NCI-H2107 treated with DMSO at 0.1 percent for 48 hours (cell line): ENCODE measurements around the gene PRG3.
"Not testable (repeated sequence)": the region's sequence is repeated elsewhere in the genome, so short reads cannot be mapped to it uniquely, and the experiment has no call there.

Experiments used
- DNase-seq: peaks from one replicate; lab custom pipeline; 2025; ENCODE audit not compliant: unreplicated experiment; lab: John Stamatoyannopoulos, UW

The PRG3 gene

DNA sequence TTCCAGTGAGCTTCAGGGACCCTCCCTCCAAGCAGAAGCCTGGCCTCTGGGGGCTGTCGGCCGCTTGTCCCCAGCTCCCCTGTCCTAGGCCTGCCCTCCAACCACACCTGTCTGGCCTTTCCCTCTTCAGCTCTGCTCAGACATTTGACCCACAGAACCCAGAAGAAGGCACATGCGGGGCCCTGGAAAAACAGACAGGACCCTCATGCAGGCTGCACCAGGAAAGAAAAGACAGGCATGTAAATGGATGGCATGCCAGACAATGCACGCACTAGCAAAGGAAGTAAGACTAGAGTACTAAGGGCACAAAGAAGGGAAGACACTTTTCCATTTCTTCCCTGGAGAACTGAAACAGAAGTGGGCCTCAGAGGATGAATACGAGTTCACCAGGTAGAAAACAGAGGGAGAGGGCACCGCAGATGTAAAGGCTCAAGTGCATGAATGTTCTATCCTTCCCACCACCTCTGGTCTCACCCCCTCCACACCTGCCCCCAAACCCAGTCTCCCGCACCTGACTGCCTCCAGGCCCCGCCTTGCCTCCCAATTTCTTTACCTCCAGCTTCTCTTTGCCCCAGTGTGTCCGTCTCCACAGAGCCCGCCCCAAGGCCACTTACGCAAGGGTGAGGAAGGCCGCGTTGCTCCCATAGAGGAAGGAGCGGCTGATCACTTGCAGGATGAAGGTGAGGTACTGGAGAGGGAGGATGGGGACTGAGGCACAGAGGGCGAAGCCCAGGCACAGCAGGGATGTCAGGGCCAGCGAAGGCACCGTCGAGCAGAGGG lies 28.6 kb upstream of the PRG3 start:
- no peak for DNase-seq

DNA sequence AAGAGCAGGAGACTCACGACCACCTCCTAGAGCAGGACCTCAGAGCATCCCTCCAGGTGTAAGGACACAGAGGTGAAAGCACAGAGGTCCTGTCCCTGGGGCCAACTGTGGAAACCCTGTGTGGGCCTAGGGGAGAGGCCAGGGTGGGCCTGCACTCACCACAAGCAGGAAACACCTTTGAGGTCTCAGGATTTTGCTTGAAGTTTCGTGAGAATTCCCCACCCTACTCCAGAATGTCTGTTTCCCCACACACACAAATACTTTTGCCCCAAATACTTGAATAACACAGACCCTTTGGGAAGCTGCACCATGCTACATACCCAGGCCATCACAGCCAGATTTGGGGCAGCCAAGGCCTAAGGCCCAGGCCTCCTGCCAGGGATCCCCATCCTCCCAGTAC lies 27.8 kb upstream of the PRG3 start:
- DNase-seq, result no peak

DNA sequence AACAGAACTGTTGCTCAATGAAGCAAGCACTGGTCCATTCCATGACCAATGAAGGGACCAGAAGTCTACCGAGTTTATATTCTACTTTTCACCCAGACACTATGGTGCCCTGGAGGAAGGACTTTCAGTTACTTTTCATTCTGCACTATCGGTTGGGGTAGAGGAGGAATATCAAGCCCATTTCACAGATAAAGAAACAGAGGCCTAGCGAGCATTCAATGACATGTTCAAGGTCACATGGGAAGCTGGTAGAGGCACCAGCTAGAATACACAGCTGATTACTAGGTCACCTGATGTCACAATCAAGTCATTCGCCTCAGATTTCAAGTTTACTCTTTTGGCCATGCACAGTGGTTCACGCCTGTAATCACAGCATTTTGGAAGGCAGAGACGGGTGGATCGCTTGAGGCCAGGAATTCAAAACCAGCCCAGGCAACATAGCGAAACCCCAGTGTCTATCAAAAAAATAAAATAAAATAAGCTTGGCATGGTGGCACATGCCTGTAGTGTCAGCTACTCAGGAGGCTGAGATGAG lies 27.1 kb upstream of the PRG3 start:
- no peak for DNase-seq

DNA sequence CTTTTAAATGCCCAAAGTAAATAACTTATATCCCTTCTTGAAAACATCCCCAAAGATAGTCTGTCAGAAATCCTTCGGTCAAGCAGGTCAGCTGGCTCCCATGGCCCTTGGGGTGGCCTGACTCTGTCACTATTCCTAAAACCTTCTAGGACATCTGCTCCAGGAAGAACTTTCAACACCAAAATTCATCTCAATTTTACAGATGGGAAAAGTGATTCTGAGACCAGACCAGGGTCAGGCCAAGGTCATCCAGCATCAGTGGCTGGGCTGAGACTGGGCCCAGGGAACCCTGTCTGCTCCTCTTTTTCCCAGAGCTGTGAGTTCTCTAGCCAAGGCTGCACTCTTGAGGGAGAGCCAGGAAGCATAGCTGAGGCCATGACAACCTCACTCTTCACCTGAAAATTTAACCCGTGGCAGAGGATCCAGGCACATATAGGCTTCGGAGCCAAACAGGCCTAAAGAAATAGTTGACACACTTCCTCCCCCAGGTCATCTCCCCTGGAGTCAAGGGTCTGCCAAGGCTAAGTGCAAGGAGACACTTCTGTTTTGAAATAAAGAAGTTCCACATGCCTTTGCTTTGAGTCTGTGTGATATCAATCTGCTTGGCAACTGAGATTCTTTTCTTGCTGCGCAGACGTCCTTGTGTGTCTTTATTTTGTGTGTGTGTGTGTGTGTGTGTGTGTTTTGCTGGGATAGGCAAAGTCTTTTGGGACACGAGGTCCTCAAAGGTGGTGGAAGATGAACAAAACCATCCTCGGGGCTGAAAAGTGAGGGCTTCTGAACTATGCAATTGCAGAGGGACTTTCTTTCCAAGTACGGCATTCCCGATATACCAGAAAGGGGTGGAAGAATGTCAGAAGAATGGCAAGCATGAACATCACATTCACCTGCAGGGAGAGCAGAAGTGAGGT lies 26.3 kb upstream of the PRG3 start:
- no peak for DNase-seq

DNA sequence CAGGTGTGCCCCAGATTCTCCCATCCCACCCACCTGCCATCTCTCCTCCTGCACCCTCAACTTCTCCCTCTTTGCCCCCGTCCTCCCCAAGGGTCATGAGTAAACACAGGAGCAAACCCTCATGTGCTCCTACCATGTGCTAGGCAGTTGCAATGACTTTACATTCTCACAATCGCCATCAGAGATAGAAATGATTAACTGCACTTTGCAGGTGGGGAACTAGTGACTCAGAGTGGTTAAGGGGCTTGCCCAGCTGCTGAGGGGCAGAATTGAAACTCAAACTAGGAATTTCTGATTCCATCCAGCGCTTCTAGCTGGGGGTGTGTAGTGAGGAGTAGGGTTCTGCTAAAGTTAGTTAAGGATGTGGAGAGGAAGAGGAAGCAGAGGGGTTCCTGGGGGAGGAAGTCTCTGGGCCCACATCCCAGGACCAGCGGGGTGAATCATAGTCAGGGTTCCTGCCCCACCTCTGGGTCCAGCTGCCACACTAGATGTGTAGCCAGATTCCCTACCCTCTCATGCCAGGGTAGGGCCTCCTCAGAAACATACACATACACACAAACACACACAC lies 25.5 kb upstream of the PRG3 start:
- no peak for DNase-seq

DNA sequence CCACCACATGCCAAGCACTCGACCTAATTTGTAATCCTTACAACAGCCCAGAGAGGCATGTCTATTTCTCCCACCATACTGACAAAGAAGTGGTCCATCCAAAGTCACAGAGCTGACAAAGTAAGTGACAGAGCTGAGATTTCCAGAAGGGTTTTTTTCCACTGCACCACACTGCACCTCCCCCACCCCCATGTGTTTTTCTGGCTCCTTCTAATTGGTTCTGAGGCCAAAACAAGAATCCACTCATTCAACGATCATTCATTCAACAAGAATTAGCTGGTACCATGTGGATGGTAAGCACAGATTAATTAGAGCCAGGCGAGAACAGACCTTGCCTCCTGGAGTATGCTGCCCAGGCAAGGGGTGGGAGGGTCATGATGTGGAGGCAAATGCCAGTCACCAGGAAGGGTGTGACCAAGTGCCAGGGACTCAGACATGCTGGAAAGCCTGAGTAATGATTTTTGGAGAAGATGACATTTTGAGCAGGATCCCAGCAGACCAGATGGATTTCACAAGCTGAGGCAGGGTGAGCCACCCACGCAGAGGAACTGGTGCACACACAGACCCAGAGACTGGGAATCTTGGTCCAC lies 24.4 kb upstream of the PRG3 start:
- DNase-seq, result no peak

DNA sequence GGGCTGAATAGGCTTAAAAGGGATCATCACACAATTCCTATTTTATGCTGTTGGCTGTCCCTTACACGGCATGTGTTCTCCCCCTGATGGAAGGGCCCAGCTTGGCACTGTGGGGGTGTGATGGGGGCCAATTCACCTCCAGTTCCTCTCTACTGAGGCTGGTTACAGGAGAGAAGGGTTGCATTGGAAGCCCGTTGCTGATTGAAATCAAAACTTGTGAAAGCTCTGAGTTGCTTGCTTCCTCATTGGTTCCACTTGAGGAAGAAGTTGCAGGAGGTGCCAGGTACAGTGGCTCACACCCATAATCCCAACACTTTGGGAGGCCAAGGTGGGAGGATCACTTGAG lies 22.8 kb upstream of the PRG3 start:
- DNase-seq, result no peak

DNA sequence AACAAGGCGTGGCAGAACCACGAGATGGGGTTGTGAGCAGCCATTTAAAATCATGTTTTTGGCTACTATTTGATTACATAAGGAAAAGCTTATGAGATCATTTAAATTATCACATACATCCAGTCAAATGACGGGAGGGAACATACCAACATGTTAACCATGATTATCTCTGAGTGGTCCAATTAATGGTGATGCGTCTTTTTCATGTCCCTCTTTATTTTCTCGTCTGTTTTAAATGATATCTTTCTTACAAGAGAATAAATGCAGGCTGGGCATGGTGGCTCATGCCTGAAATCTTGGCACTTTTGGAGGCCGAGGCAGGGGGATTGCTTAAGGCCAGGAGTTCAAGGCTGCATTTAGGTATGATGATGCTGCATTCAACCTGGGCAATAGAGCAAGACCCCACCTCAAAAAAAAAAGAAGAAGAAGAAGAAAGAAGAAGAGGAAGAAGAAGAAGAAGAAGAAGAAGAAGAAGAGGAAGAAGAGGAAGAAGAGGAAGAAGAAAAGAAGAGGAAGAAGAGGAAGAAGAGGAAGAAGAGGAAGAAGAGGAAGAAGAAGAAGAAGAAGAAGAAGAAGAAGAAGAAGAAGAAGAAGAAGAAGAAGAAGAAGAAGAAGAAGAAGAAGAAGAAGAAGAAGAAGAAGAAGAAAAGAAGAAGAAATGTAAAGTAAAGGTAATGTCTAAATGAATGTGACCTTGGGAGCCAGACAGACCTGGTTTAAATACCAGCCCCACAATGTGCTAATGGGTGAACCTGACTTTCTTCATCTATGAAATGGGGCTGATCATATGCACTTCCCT lies 22.3 kb upstream of the PRG3 start:
- DNase-seq, result not testable (repeated sequence)

DNA sequence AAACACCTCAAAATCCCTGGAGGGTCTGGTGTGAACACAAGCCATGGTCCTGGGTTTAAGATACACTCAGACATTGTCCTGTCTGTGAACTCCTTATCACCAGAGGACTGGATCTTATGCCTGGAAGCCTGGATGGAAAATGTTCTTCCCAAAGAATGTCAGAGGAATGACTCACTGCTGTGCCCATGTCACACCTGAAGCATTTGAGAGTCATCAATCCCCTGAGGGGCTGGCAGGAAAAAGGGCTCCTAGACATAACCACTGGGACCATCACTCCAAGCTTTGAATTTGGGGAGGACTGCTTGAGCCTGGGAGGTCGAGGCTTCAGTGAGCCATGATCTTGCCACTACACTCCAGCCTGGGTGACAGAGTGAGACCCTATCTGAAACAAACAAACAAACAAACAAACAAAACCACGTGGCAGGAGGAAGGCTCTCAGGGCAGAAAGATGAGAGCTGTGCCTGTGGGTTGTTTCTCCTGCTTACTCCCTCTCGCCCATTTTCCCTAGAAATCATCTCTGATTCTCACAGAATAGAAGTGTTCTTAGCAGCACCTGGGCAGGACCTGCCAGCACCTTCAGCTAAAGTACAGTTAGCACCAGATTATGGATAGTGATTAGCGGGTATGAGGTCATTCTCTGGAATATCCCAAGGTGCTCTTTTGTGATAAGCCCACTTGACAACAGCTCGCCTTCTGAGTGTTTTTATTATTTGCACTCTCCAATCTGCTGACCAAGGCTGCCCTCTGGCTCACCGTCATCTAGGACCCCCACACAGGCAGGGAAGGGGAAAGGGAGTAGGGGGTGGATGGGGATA lies 21.4 kb upstream of the PRG3 start:
- no peak for DNase-seq

DNA sequence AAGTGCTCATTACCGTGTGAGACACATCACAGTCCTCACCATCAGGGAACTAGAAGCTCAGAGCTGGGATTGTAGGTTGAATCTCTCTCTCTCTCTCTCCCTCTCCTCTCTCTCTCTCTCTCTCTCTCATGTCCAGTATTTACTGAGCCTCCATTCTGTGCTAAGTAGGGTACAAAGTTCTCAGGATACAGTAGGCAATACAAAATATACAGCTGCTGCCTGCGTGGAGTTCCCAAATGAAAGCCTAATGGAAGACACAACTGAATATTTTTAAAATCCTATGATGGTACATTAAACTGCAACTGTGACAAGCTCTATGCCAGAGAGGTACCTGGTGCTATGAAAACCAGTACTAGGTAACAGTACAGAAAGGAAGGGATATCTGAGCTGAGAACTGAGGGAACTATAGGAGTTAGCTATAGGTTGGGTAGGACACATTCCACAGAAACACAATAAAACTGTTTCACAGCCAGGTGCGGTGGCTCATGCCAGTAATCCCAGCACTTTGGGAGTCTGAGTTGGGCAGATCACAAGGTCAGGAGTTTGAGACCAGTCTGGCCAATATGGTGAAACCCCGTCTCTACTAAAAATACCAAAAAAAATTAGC lies 19.1 kb upstream of the PRG3 start:
- no peak for DNase-seq

DNA sequence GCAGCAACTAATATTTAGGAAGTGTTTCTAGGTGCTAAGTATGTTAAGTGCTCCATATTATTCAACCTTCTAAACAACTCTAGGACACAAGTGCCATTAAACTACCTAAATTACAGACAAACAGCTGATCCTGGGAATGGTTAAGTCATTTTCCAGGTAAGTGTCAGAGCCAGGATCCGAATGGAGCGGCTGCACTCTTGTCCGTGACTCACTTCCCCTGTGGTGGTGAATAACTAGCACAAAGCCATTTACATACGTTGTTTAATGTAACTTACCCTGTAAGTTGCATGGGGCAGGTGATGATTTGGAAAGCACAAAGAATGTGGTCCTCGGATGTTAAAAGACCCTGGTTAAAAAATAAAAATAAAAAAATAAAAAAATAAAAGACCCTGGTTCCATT lies 18.3 kb upstream of the PRG3 start:
- DNase-seq, result peak; percentile 21

DNA sequence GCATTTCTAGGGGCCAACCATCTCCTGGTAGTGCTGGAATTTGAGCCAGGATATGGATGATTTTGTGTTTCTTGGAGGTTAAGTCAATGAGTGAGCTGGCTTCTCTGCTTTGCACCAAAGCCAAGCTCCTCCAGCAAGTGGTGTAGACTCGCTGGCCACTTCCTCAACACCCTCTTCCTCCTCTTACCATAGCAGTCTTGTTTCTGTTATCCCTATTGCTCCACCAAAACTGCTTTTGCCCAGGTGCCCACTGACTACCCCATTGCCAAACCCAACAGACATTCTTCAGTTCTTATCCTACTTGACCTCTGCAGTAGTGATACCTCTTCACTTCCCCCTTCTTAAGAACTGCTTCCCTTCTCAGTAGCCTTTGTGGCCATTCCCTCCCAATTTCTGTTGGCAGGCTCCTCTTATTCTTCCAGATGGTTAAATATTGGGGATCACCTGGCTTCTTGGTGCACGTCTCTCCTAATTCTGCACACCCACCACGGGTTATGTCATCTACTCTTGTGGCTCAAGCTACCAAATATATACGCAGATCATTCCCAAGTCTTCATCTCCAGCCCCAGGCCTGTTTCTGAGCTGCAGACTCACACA lies 16.5 kb upstream of the PRG3 start:
- DNase-seq, result no peak

DNA sequence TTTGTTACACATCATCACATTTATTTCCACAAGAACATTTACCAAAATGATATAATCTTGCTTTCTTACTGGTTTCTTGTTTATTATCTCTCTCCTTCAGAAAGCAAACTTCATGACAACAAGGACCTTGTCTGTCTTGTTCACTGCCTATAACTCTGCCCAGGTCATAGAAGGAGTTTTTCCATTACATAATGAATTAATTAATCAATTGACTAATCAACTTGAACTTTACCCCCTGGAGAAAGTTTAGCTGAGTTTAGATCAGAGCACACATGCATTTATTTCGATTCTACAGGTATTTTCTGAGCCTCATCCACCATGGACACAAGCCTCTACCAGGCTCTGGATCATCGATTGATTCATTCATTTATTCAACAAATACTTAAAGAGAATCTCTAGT lies 15.8 kb upstream of the PRG3 start:
- DNase-seq, result no peak

DNA sequence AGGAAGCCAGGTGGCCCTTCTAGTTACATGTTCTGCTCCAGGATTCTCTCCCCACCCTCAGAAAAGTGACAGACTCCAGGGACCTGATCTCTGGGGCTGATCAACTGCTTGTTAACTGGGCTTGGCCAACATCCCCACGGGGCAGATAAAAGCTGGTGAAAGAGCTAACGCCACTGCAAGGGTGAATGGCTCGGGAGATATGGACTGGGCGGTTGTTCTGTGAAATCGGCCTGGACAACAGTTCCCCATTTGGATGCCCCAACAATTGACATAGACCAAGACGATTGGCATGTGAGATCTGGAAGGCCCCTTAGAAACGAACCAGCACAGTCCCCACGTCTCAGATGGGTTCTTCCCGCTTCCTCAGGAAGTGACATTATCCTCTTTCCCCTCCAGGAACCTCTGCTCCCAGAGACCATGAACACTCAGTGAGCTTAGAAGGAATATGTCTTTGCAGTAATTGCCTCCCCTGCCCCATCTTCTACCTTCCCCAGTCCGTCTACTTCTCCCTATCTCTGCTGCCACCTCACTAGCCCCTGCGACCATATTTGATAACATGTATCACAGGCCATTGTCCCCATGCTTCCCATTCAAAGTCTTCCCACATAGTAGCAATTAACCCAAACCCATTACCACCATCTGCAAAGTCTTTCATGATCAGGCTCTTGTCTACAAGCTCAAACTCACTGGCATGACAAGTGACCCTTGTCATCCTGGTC lies 15.1 kb upstream of the PRG3 start:
- DNase-seq, result no peak

DNA sequence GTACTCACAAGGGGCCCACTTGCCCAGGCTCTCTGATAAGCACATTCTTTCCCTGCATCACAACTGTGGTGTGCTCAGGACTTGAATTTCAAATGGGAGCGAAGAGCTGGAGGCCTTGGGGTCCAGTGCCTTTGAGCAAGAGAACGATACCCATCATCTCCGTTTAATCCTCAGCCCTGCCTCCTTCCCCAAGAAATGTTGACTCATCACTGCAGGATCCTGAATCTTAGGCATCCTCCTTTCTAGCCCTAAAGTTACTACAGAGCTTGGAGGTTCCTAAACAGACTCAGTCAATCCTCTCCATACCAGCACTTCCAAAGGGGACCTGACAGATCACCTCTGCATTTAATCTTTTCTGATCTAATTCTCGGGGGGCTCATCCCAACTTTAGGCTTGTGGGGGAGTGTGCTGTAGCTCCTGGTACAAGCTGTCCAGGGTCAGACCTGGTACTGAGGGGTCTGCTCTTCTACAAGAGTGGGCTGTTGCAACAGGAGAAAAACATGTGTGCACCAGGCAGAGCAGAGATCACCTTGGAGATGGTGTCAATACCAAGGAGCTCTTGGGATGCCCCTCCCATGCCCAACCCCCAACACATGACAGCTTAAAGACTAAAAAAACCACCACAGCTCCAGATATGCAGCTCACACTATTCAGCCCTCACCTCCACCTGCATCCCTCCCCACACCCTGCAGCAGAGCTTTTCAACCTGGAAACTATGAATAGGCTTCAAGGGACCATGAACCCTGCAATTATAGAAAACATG lies 13.4 kb upstream of the PRG3 start:
- no peak for DNase-seq

DNA sequence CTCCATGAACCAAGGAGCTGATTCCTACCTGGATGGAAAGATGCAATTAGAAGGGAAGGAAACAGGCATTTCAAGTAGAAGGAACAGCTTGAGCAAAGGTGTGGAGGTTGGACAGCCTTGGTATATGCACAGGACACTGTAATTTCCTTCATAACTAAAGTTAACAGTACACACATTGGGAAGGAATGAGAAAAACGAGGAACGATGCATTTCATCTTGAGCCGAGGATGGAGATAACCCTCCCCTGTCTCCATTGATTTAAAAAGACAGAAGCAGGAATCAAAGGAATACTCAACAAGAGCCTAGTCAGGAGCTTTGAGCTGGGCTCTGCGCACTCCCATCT lies 11.8 kb upstream of the PRG3 start:
- no peak for DNase-seq

DNA sequence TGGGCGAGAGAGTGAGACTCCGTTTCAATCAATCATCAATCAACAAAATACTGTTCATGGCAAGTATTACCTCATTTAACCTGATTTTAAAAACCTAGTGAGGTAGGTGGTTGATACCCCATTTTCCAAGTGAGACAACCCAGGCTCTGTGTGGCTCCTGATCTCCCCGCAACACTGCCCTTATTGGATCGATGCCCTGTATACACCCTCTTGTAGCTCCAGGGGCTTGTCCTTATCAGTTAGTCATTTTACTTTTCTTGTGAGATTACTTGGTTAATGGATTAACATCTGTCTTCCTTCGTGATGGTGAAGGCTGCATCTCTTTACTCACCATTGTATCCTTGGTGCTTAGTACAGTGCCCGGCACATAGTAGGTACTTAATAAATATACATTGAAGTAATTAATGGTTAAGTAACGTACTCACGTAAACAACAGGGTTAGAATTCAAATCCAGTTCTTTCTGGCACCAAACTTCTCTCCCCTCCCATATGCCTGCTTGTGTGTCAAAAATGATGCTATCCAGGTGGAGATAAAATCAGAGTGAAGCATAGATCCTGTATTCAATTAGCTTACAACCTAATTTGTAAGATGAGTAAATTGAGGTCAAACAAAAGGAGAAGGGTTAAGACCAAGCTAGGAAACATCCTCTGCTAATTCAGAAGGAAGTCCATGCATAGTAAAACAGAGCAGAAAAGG lies 11.3 kb upstream of the PRG3 start:
- no peak for DNase-seq
